HG03442 (cell line): ENCODE results near the gene PDS5A.
"Not testable (repeated sequence)": the region's sequence is repeated elsewhere in the genome, so short reads cannot be mapped to it uniquely, and the experiment has no call there.

Source experiments
- ATAC-seq: cut with Tn5 transposase; IDR thresholded peaks from one replicate; pipeline ENCODE4 v1.9.1; 2021; ENCODE audit warnings: mild to moderate bottlenecking, moderate library complexity; ENCODE audit not compliant: unreplicated experiment

PDS5A gene

DNA sequence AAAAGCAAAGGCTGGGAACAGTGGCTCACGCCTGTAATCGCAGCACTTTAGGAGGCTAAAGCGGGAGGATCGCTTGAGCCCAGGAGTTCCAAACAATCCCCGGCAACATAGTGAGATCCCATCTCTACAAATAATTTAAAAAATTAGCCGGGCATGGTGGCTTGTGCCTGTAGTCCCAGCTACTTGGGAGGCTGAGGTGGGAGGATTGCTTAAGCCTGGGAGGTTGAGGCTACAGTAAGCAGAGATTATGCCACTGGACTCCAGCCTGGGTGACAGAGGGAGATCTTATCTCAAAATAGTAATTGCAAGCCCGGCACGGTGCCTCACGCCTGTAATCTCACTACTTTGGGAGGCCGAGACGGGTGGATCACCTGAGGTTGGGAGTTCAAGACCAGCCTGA, 139.3 kb downstream of the PDS5A start:
- ATAC-seq: not testable (repeated sequence)

- no peak for ATAC-seq
Measured at GRCh38 chr4:39834269-39834668, 143.4 kb downstream of the PDS5A start.

- ATAC-seq: no peak
Measured at GRCh38 chr4:39825741-39826231, 151.9 kb downstream of the PDS5A start.

DNA sequence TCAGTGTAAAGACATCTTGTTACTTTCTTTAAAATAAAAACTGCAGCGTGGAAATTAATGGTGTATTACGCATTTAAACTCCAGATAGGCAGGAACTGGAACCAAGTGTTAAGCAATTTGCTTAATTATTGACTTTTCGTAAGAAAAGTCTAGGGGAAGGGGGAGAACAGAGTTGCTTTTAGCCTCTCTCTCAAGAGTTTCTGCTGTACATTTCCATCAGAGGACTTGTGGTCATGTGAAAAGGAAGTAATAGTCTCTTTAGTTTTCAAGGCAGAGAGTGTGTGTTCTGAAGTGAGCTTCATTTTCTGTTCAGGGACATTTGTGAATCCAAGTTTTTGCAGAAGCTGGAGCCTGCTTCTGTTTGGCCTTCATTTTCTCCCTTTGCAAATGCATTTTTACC, 152.6 kb downstream of the PDS5A start:
- ATAC-seq: no peak

GRCh38 chr4:39823191-39823590, 154.5 kb downstream of the PDS5A start:
- no peak for ATAC-seq

DNA sequence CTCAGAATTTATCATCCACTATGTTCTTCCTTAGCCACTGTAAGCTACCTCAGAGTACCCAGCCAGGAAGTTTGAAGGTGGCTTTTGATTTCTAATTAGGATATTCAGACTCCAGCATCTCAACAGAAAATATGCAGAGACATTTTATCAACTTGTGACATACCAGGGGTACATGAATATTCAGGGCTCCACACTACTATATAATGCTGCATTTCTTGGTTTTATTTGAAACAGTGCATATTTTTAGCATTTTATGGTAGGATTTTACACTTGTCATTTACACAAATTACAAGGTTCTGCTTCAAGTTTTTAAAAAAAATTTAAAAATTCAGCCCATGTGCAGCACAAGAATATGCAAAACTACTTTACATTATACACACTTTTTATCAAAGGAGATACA, 155.0 kb downstream of the PDS5A start:
- ATAC-seq: no peak

- no peak for ATAC-seq
Measured at GRCh38 chr4:39821951-39822350, 155.8 kb downstream of the PDS5A start.

GRCh38 chr4:39820186-39820585, 157.5 kb downstream of the PDS5A start:
- ATAC-seq: no peak

- ATAC-seq: no peak
Measured at GRCh38 chr4:39818646-39819045, 159.1 kb downstream of the PDS5A start.

GRCh38 chr4:39814403-39815185, 163.1 kb downstream of the PDS5A start:
- no peak for ATAC-seq

DNA sequence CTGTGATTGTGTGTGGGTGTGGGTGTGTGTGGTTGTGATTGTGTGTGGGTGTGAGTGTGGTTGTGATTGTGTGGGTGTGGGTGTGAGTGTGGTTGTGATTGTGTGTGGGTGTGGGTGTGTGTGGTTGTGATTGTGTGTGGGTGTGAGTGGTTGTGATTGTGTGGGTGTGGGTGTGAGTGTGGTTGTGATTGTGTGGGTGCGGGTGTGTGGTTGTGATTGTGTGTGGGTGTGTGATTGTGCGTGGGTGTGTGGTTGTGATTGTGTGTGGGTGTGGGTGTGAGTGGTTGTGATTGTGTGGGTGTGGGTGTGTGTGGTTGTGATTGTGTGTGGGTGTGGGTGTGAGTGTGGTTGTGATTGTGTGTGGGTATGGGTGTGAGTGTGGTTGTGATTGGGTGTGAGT, 163.9 kb downstream of the PDS5A start:
- not testable (repeated sequence) for ATAC-seq

- ATAC-seq: not testable (repeated sequence)
Measured at GRCh38 chr4:39813033-39813432, 164.7 kb downstream of the PDS5A start.

GRCh38 chr4:39812500-39812899, 165.2 kb downstream of the PDS5A start:
- no peak for ATAC-seq

GRCh38 chr4:39808231-39808749, 169.4 kb downstream of the PDS5A start:
- no peak for ATAC-seq

GRCh38 chr4:39802005-39802404, 175.7 kb downstream of the PDS5A start:
- ATAC-seq: no peak

DNA sequence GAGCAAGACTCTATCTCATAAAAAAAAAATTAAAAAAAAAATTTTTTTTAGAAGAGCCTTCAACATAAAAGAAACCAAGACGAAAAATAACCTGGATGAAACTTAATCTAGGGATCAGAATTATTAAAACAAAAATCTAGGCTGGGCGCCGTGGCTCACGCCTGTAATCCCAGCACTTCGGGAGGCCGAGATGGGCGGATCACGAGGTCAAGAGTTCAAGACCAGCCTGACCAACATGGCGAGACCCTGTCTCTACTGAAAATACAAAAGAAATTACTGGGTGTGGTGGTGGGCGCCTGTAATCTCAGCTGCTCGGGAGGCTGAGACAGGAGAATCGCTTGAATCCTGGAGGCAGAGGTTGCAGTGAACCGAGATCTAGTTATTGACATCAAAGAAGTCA, 184.7 kb downstream of the PDS5A start:
- ATAC-seq: not testable (repeated sequence)

DNA sequence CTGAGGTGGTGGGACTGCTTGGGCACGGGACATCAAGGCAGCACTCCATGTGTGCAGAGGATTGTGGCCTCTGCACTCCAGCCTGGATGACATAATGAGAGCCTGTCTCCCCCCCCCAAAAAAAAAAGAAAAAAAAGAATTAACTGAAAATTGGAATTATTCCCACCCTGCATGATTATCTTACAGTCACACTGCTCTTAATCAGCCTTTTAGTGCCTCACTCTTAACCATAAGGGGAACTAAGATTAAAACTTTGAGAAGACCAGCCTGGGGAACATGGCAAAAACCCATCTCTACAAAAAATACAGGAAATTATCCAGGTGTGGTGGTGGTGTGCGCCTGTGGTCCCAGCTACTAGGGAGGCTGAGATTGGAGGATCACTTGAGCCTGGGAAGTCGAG, 185.2 kb downstream of the PDS5A start:
- ATAC-seq: no peak

GRCh38 chr4:39792128-39792527, 185.6 kb downstream of the PDS5A start:
- no peak for ATAC-seq

DNA sequence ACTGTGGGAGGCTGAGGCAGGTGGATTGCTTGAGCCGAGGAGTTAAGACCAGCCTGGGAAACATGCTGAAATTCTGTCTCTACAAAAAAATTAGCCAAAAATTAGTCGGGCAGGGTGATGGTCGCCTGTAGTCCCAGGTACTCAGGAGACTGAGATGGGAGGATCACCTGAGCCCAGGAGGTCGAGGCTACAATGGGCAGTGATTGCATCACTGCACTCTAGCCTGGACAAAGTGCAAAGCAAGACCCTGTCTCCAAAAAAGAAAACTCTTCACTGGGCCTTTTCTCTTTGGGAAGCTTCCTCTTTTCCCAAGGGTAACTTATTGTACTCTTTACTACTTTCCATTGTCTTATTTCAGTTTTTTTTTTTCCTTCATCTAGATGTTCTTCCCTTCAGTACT, 190.9 kb downstream of the PDS5A start:
- no peak for ATAC-seq

- no peak for ATAC-seq
Measured at GRCh38 chr4:39785083-39785482, 192.6 kb downstream of the PDS5A start.

- not testable (repeated sequence) for ATAC-seq
Measured at GRCh38 chr4:39781988-39782387, 195.7 kb downstream of the PDS5A start.
